ENCODE results near the gene CA4.

The CA4 gene

GRCh38 chr17:60127068-60128064 is 22.4 kb upstream of the CA4 start:
- H3K9ac ChIP-seq, result no peak overlapping the region
- H2AFZ ChIP-seq, result no peak overlapping the region
- H3K27me3 ChIP-seq (ENCODE audit: control insufficient read depth, insufficient read depth, low read length), result no peaks in the 10 kb centered on the region

DNA sequence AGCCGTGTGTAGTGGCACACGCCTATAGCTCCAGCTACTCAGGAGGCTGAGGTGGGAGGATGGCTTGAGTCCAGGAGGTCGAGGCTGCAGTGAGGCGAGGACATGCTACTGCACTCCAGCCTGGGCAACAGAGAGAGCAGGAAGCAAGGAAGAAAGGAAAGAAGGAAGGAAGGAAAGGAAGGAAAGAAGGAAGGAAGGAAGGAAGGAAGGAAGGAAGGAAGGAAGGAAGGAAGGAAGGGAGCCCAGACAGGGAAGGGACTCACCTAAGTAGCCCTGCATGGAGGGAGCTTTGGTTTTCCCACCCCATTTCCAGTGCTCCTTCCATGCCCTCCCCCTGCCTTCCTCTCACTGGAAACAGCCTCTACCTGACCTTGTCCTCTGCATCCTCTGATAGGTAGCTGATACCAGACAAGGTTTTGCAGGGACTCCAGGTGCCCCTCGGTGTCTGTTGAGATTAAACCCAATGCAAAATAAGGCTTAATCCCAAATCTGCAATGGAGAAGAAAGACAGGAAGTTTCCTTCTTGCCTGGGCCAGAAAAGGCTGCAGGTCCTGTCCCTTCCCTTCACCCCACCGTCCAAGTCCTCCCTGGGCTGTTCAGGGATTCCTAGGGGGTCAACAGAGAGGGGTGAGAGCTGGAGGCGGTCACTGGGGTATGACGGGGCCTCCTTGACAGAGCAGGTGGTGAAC is 21.5 kb upstream of the CA4 start:
- Histone ChIP-seq H2AFZ (no peak overlapping the region), H3K9ac (no peak overlapping the region), H3K4me2 (ENCODE audit: low read length) (no peak overlapping the region), H3K36me3 (ENCODE audit: control insufficient read depth, insufficient read depth, low read length) (no peaks in the 10 kb centered on the region), H3K27ac (no peak overlapping the region), H3K79me2 (no peaks in the 10 kb centered on the region), H3K4me1 (no peaks in the 10 kb centered on the region), H3K4me3 (ENCODE audit: low read depth, low read length) (no peak overlapping the region), H3K9me3 (ENCODE audit: control insufficient read depth, low read length) (no peaks in the 10 kb centered on the region), H3K27me3 (ENCODE audit: control insufficient read depth, insufficient read depth, low read length) (no peaks in the 10 kb centered on the region)
- TF ChIP-seq, protein P1, sequence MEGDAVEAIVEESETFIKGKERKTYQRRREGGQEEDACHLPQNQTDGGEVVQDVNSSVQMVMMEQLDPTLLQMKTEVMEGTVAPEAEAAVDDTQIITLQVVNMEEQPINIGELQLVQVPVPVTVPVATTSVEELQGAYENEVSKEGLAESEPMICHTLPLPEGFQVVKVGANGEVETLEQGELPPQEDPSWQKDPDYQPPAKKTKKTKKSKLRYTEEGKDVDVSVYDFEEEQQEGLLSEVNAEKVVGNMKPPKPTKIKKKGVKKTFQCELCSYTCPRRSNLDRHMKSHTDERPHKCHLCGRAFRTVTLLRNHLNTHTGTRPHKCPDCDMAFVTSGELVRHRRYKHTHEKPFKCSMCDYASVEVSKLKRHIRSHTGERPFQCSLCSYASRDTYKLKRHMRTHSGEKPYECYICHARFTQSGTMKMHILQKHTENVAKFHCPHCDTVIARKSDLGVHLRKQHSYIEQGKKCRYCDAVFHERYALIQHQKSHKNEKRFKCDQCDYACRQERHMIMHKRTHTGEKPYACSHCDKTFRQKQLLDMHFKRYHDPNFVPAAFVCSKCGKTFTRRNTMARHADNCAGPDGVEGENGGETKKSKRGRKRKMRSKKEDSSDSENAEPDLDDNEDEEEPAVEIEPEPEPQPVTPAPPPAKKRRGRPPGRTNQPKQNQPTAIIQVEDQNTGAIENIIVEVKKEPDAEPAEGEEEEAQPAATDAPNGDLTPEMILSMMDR (IDR thresholded peaks at IDR 0.05), result no peak

More at GRCh38 chr17:60127068-60128064, 22.4 kb upstream of the CA4 start:
- Histone ChIP-seq H3K4me1 (no peaks in the 10 kb centered on the region), H3K4me3 (ENCODE audit: low read depth, low read length) (no peak overlapping the region), H3K9me3 (ENCODE audit: control insufficient read depth, low read length) (no peaks in the 10 kb centered on the region), H3K27ac (no peak overlapping the region), H3K36me3 (ENCODE audit: control insufficient read depth, insufficient read depth, low read length) (no peaks in the 10 kb centered on the region), H3K79me2 (no peaks in the 10 kb centered on the region), H3K4me2 (ENCODE audit: low read length) (no peak overlapping the region)
- TF ChIP-seq, protein P1 (IDR thresholded peaks at IDR 0.05), result no peak

- H3K36me3 ChIP-seq (ENCODE audit: control insufficient read depth, insufficient read depth, low read length), result no peaks in the 10 kb centered on the region
- no peak overlapping the region for H2AFZ ChIP-seq
- H3K4me2 ChIP-seq (ENCODE audit: low read length), result no peak overlapping the region
- no peak overlapping the region for H3K4me3 ChIP-seq (ENCODE audit: low read depth, low read length)
- no peaks in the 10 kb centered on the region for H3K9me3 ChIP-seq (ENCODE audit: control insufficient read depth, low read length)
- no peaks in the 10 kb centered on the region for H3K27me3 ChIP-seq (ENCODE audit: control insufficient read depth, insufficient read depth, low read length)
- TF ChIP-seq, protein P1 (IDR thresholded peaks at IDR 0.05), result no peak
- H3K79me2 ChIP-seq, result no peaks in the 10 kb centered on the region
- H3K4me1 ChIP-seq, result no peaks in the 10 kb centered on the region
- H3K9ac ChIP-seq, result no peak overlapping the region
- no peak overlapping the region for H3K27ac ChIP-seq
These were observed 20.6 kb upstream of the CA4 start for GRCh38 chr17:60129164-60129563.

DNA sequence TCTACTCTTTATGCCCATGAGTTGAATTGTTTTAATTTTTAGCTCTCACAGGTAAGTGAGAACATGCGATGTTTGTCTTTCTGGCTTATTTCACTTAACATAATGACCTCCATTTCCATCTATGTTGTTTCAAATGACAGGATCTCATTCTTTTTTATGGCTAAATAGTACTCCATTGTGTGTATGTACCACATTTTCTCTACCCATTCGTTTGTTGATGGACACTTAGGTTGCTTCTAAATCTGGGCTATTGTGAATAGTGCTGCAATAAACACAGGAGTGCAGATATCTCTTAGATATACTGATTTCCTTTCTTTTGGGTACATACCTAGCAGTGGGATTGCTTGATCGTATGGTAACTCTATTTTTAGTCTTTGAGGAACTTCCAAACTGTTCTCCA is 19.3 kb upstream of the CA4 start:
- TF ChIP-seq, protein P1 (IDR thresholded peaks at IDR 0.05), result no peak
- H3K9me3 ChIP-seq (ENCODE audit: control insufficient read depth, low read length), result no peaks in the 10 kb centered on the region

More for the DNA sequence above, 19.3 kb upstream of the CA4 start:
- H3K9ac ChIP-seq, result no peak overlapping the region
- H3K27me3 ChIP-seq (ENCODE audit: control insufficient read depth, insufficient read depth, low read length), result no peaks in the 10 kb centered on the region
- H3K4me3 ChIP-seq (ENCODE audit: low read depth, low read length), result no peak overlapping the region
- H3K4me1 ChIP-seq, result no peaks in the 10 kb centered on the region
- no peak overlapping the region for H3K4me2 ChIP-seq (ENCODE audit: low read length)
- no peaks in the 10 kb centered on the region for H3K79me2 ChIP-seq
- no peak overlapping the region for H2AFZ ChIP-seq
- no peaks in the 10 kb centered on the region for H3K36me3 ChIP-seq (ENCODE audit: control insufficient read depth, insufficient read depth, low read length)
- H3K27ac ChIP-seq, result no peak overlapping the region

Data from parathyroid adenoma (tissue), 2 donors.